RWPE1 (cell line): Measurements from ENCODE around the gene CTDSPL.

Experiments used
- CTCF ChIA-PET: fragments of 350-600 bp; sonication (Branson Sonifier 250); formaldehyde crosslinking; extraction: SDS; loops from one replicate; lab custom pipeline; 2021; lab: Yijun Ruan, JAX
- POLR2A ChIA-PET: fragments of 400-600 bp; formaldehyde crosslinking; extraction: SDS; loops from one replicate; lab custom pipeline; 2020; ENCODE audit warnings: antibody characterized with exemption; ENCODE audit not compliant: low non-redundant PET; lab: Yijun Ruan, JAX
- DNase-seq: peaks from one replicate; pipeline ENCODE4 v3.0.0; 2012; ENCODE audit warnings: low spot score
- H3K27ac ChIP-seq: fragments of 450-650 bp; 2 replicates; pipeline ENCODE4 v1.5.1; 2017
- CTCF ChIP-seq: fragments of 450-650 bp; conservative IDR thresholded peaks from 2 replicates; pipeline ENCODE4 v1.5.1; 2017; ENCODE audit warnings: low read depth, mild to moderate bottlenecking

CTDSPL gene

GRCh38 chr3:37953226-37953625 is 91.5 kb downstream of the CTDSPL start:
- POLR2A ChIA-PET = no interaction called here
- no peak for TF ChIP-seq CTCF
- CTCF ChIA-PET = no interaction called here
- DNase-seq = no peak
- no peak overlapping the region for H3K27ac ChIP-seq

- ChIA-PET POLR2A (no interaction called here), CTCF (no interaction called here)
- DNase-seq = no peak
- no peak for TF ChIP-seq CTCF
- H3K27ac ChIP-seq = no peak overlapping the region
Measured at GRCh38 chr3:37953707-37954394, 92.2 kb downstream of the CTDSPL start.

- no peak overlapping the region for H3K27ac ChIP-seq
- no peak for DNase-seq
- POLR2A ChIA-PET = no interaction called here
- CTCF ChIA-PET = no interaction called here
- no peak for TF ChIP-seq CTCF
Measured at GRCh38 chr3:37954881-37955280, 93.2 kb downstream of the CTDSPL start.

- no peak overlapping the region for H3K27ac ChIP-seq
- POLR2A ChIA-PET = no interaction called here
- DNase-seq = no peak
- CTCF ChIA-PET = no interaction called here
- no peak for TF ChIP-seq CTCF
Measured at GRCh38 chr3:37955918-37956707, 94.4 kb downstream of the CTDSPL start.

GRCh38 chr3:37956723-37957538 is 95.3 kb downstream of the CTDSPL start:
- DNase-seq = no peak
- CTCF ChIA-PET = no interaction called here
- POLR2A ChIA-PET = no interaction called here
- H3K27ac ChIP-seq = 0 out of 2 replicates have a peak overlapping the region, but pooled peaks have one; percentile 8
- no peak for TF ChIP-seq CTCF

GRCh38 chr3:37957539-37957936 is 95.9 kb downstream of the CTDSPL start:
- CTCF ChIA-PET = no interaction called here
- POLR2A ChIA-PET = no interaction called here
- no peak for DNase-seq
- H3K27ac ChIP-seq = 0 out of 2 replicates have a peak overlapping the region, but pooled peaks have one; percentile 8
- TF ChIP-seq CTCF = no peak
